NCI-H345 (cell line): ENCODE measurements around the gene CYB5R2.

Source experiments
- DNase-seq: peaks from one replicate; lab custom pipeline; 2025; lab: John Stamatoyannopoulos, UW

CYB5R2 gene

GRCh38 chr11:7672960-7673723 is at the start of gene CYB5R2:
Gene CYB5R2 (minus strand): TSS chr11:7673500. CDS start chr11:7672825, 675 bp downstream.
- DNase-seq: peak; percentile 8

- DNase-seq: no peak
These were observed 41.5 kb upstream of the CYB5R2 start for GRCh38 chr11:7714786-7715185.

GRCh38 chr11:7706377-7706776 is 33.1 kb upstream of the CYB5R2 start, which contains the start of gene OVCH2:
Gene OVCH2 (minus strand): TSS chr11:7706477. CDS start chr11:7706394, 83 bp downstream.
- DNase-seq: no peak

GRCh38 chr11:7703740-7704139 is 30.4 kb upstream of the CYB5R2 start:
- DNase-seq: no peak

GRCh38 chr11:7696424-7696823 is 23.1 kb upstream of the CYB5R2 start:
- DNase-seq: no peak

- DNase-seq: no peak
These were observed 20.9 kb upstream of the CYB5R2 start for GRCh38 chr11:7694235-7694634.

GRCh38 chr11:7692426-7692825 is 19.1 kb upstream of the CYB5R2 start:
- no peak for DNase-seq

GRCh38 chr11:7691759-7692350 is 18.6 kb upstream of the CYB5R2 start:
- no peak for DNase-seq

GRCh38 chr11:7690648-7691047 is 17.3 kb upstream of the CYB5R2 start:
- no peak for DNase-seq

GRCh38 chr11:7689239-7689638 is 15.9 kb upstream of the CYB5R2 start:
- DNase-seq: no peak

- DNase-seq: peak; percentile 29
These were observed 15.0 kb upstream of the CYB5R2 start for GRCh38 chr11:7688238-7688826.

- no peak for DNase-seq
These were observed 14.1 kb upstream of the CYB5R2 start for GRCh38 chr11:7687386-7687785.

GRCh38 chr11:7686761-7687160 is 13.5 kb upstream of the CYB5R2 start:
- DNase-seq: no peak

GRCh38 chr11:7683571-7683970 is 10.3 kb upstream of the CYB5R2 start:
- no peak for DNase-seq

- DNase-seq: no peak
These were observed 4.5 kb upstream of the CYB5R2 start for GRCh38 chr11:7677796-7678201.

GRCh38 chr11:7677071-7677470 is 3.8 kb upstream of the CYB5R2 start:
- no peak for DNase-seq

- no peak for DNase-seq
These were observed 2.3 kb upstream of the CYB5R2 start for GRCh38 chr11:7675631-7676030.

GRCh38 chr11:7673724-7674434 is 579 bp upstream of the CYB5R2 start:
- peak; percentile 16 for DNase-seq

GRCh38 chr11:7672276-7672959 is 882 bp downstream of the CYB5R2 start:
- no peak for DNase-seq

GRCh38 chr11:7671347-7672215 is 1.7 kb downstream of the CYB5R2 start:
- no peak for DNase-seq

GRCh38 chr11:7670641-7671040 is 2.7 kb downstream of the CYB5R2 start:
- DNase-seq: no peak
